Measurements from ENCODE around the gene SMYD5. TPM values are rescaled to one million over a fixed set of nuclear protein-coding genes. Genes with fewer than 3 reads are reported as not detected.

The SMYD5 gene
- total RNA-seq, 2 donors from 2014 or later = 36.5 to 37.6 TPM

DNA sequence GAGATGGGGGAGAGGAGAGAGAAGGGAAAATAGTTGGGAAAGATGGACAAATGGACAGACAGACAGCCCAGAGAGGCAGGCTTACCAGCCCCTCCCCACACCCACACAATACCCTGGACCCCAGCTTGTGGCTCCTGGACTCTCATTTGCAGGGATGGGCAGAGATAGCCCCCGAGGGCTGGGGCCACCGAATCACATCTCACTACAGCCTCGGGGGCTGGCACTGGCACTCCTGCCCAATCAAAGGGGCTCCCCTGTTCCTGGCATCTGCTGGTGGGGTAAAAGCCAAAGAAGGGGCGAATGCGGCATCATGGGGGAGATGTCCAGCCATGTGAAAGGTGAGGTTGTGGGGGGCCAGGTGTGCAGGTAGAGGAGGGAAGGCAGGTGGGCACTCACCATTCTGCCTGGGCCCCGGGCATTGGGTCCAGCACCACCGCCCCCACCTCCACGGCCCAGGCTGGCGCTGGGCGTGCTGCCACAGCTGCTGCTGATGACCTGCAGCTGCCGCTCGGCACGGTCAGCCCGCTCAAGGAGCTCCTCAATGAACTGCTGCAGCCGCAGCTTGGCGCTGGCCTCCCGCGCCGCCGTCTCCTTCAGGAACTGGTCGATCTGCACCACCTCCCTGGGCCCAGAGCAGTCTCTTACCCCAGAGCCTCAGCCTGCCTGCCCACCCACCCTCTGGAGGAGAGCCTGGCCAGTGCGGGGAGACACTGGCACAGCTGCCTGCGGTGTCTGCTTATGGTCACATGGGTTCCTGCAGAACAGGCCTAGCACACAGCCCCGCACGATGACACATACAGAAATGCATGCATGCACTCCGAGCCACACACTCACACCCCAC lies 52.2 kb downstream of the SMYD5 start:
- no peak for ATAC-seq (replicated peaks)
- Mint-ChIP-seq H3K27me3 (no peaks in the 10 kb centered on the region), H3K4me1 (peaks cover 21% of the 10 kb centered on the region), H3K36me3 (ENCODE audit: low read depth) (peaks cover 33% of the 10 kb centered on the region), H3K4me3 (no peak overlapping the region), H3K27ac (no peak overlapping the region), H3K9me3 (no peaks in the 10 kb centered on the region)

- Mint-ChIP-seq H3K36me3 (ENCODE audit: low read depth) (peaks cover 27% of the 10 kb centered on the region), H3K4me1 (peaks cover 21% of the 10 kb centered on the region), H3K4me3 (no peak overlapping the region), H3K27ac (no peak overlapping the region), H3K27me3 (no peaks in the 10 kb centered on the region), H3K9me3 (no peaks in the 10 kb centered on the region)
- no peak for ATAC-seq (replicated peaks)
These were observed 53.0 kb downstream of the SMYD5 start for GRCh38 chr2:73267008-73267407.

- Mint-ChIP-seq H3K27ac (peak overlapping the region; percentile 68), H3K27me3 (no peaks in the 10 kb centered on the region), H3K4me3 (peak overlapping the region; percentile 72), H3K9me3 (no peaks in the 10 kb centered on the region), H3K4me1 (peaks cover 21% of the 10 kb centered on the region), H3K36me3 (ENCODE audit: low read depth) (peaks cover 22% of the 10 kb centered on the region)
- no peak for ATAC-seq (replicated peaks)
These were observed 54.4 kb downstream of the SMYD5 start for GRCh38 chr2:73268366-73268829.

DNA sequence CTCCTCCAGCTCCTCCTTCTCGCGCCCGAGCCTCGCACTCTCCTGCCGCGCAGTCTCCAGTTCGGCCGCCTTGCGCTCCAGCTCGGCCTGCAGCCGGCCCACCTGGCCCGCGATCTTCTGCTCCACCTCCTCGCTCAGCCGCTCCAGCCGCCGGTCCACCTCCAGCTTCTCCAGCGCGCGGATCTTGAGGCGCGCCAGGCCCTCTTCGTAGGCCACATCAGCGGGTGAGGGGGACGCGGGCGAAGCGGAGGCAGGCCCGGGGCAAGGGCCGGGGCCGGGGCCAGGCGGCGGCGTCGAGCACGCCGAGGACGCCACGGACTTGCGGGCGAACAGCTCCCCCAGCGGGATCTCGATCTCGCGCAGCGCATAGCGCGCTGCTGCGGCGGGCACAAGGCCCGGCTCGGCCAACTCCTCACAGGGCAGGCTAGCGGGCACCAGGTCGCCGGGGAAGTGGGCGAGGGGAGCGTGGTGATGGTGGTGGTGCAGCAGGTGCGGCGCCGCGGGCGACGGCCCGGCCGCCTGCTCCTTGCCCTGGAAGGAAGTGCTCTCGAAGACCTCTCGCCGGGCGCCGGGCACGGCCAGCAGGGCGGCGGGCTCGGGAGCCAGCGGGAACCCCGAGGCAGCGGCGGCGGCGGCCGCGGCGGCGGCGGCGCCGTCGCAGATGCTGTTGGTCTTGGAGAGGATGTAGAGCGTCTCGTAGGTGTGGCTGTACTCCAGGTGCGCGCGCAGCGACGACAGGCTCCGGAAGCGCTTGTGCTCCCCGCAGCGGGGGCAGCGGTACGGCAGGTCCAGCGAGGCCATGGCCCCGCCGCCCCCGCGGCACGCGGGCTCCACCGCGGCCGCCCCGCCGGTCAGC lies 55.0 kb downstream of the SMYD5 start:
- Mint-ChIP-seq H3K36me3 (ENCODE audit: low read depth) (peaks cover 18% of the 10 kb centered on the region), H3K4me3 (peak overlapping the region; percentile 72), H3K9me3 (no peaks in the 10 kb centered on the region), H3K27me3 (no peaks in the 10 kb centered on the region), H3K27ac (no peak overlapping the region), H3K4me1 (peaks cover 21% of the 10 kb centered on the region)
- peak; percentile 95 for ATAC-seq (replicated peaks)

- ATAC-seq (replicated peaks) = no peak
- Mint-ChIP-seq H3K9me3 (no peaks in the 10 kb centered on the region), H3K27ac (no peak overlapping the region), H3K4me1 (peaks cover 21% of the 10 kb centered on the region), H3K27me3 (no peaks in the 10 kb centered on the region), H3K4me3 (peak overlapping the region; percentile 36), H3K36me3 (ENCODE audit: low read depth) (peaks cover 11% of the 10 kb centered on the region)
These were observed 55.8 kb downstream of the SMYD5 start for GRCh38 chr2:73269686-73270465.

DNA sequence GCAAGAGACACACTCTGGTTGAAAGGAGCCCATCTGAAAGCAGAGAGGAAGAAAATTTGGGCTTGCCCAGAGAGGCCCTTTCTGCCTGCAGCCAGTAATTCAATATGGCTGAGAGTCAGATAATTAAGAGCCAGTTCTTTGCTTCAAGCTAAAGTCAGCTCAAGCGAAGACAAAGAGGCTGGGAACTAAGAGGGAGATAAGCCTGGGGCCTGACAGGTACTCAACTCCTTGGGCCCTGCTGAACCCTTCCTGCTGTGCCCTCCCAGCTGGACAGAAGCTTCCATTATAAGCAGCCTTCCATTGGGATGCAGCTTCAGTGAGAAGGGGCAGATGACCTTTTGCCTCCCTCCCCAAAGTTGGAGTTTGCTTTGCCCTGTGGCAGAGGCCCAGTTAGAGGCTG lies 58.2 kb downstream of the SMYD5 start:
- H3K27me3 Mint-ChIP-seq = no peaks in the 10 kb centered on the region
- peaks cover 17% of the 10 kb centered on the region for H3K36me3 Mint-ChIP-seq (ENCODE audit: low read depth)
- no peak overlapping the region for H3K27ac Mint-ChIP-seq
- H3K9me3 Mint-ChIP-seq = no peaks in the 10 kb centered on the region
- peaks cover 15% of the 10 kb centered on the region for H3K4me1 Mint-ChIP-seq
- ATAC-seq (replicated peaks) = no peak
- no peak overlapping the region for H3K4me3 Mint-ChIP-seq

Other genes starting within 250 kb of the SMYD5 start
- gene SFXN5, start 142.5 kb upstream of the SMYD5 start, total RNA-seq = 10 to 100 TPM in 1 of 2 donors, 1 to 10 TPM in 1; 7.6 to 10.3 TPM
- 10 to 100 TPM; 15.5 to 29.9 TPM for gene RAB11FIP5, start 101.3 kb upstream of the SMYD5 start, total RNA-seq
- gene NOTO, start 11.7 kb upstream of the SMYD5 start, total RNA-seq = not detected
- gene PRADC1, start 19.0 kb downstream of the SMYD5 start, total RNA-seq = 10 to 100 TPM in 1 of 2 donors, 1 to 10 TPM in 1; 10.0 to 16.0 TPM
- 100 to 1,000 TPM; 317 to 592 TPM for gene CCT7, start 20.1 kb downstream of the SMYD5 start, total RNA-seq
- 10 to 100 TPM; 32.2 to 36.3 TPM for gene FBXO41, start 70.2 kb downstream of the SMYD5 start, total RNA-seq
- under 1 TPM; 0.11 to 0.29 TPM for gene EGR4, start 79.3 kb downstream of the SMYD5 start, total RNA-seq
- 10 to 100 TPM; 16.3 to 20.2 TPM for gene ALMS1, start 171.6 kb downstream of the SMYD5 start, total RNA-seq